Trophoblast cell (in vitro differentiated cells and primary cell): ENCODE data around the gene STPG4.

ENCODE experiments used
- DNase-seq, 2 donors: peaks; one replicate each; pipeline ENCODE4 v3.0.0-alpha.2; 2016
- H2AFZ ChIP-seq: 2 replicates; pipeline ENCODE4 v1.6.1; 2013; ENCODE audit warnings: low read length, moderate library complexity, mild to moderate bottlenecking; ENCODE audit not compliant: insufficient read depth, poor library complexity
- H2AK5ac ChIP-seq: 2 replicates; pipeline ENCODE4 v1.6.1; 2013; ENCODE audit warnings: mild to moderate bottlenecking, low read length
- H2BK120ac ChIP-seq: 2 replicates; pipeline ENCODE4 v1.6.1; 2013; ENCODE audit warnings: low read length, mild to moderate bottlenecking, moderate library complexity; ENCODE audit not compliant: insufficient read depth, poor library complexity
- H2BK12ac ChIP-seq: 2 replicates; pipeline ENCODE4 v1.6.1; 2013; ENCODE audit warnings: mild to moderate bottlenecking, low read length, moderate library complexity
- H2BK5ac ChIP-seq: 2 replicates; pipeline ENCODE4 v1.6.1; 2013; ENCODE audit warnings: low read length, low read depth, moderate library complexity, mild to moderate bottlenecking; ENCODE audit not compliant: poor library complexity
- H3K14ac ChIP-seq: 2 replicates; pipeline ENCODE4 v1.6.1; 2013; ENCODE audit warnings: mild to moderate bottlenecking, low read length
- H3K18ac ChIP-seq: 2 replicates; pipeline ENCODE4 v1.6.1; 2013; ENCODE audit warnings: mild to moderate bottlenecking, low read length
- H3K23ac ChIP-seq: 2 replicates; pipeline ENCODE4 v1.6.1; 2013; ENCODE audit warnings: low read length
- H3K27ac ChIP-seq: 2 replicates; pipeline ENCODE4 v1.5.1; 2013; ENCODE audit warnings: low read depth, mild to moderate bottlenecking, inconsistent platforms, low read length, moderate library complexity
- H3K27me3 ChIP-seq: 2 replicates; pipeline ENCODE4 v1.6.1; 2013; ENCODE audit warnings: inconsistent platforms, mild to moderate bottlenecking, low read length, moderate library complexity; ENCODE audit not compliant: insufficient read depth
- H3K36me3 ChIP-seq, 2 experiments: 1 replicate in 1 of 2; 2 replicates in 1 of 2; pipeline ENCODE4 v1.6.1; 2013; ENCODE audit warnings: low read length in 2 of 2, mild to moderate bottlenecking in 2 of 2, moderate library complexity in 1 of 2; ENCODE audit not compliant: insufficient read depth in 2 of 2, control insufficient read depth in 1 of 2
- H3K4ac ChIP-seq: 2 replicates; pipeline ENCODE4 v1.6.1; 2013; ENCODE audit warnings: low read depth, mild to moderate bottlenecking, low read length, moderate library complexity
- H3K4me1 ChIP-seq, 2 experiments: 1 replicate in 1 of 2; 2 replicates in 1 of 2; pipeline ENCODE4 v1.6.1; 2013; ENCODE audit warnings: low read length in 2 of 2, mild to moderate bottlenecking in 2 of 2, moderate library complexity in 1 of 2; ENCODE audit not compliant: insufficient read depth in 2 of 2, control insufficient read depth in 1 of 2
- H3K4me2 ChIP-seq: 2 replicates; pipeline ENCODE4 v1.6.1; 2013; ENCODE audit warnings: inconsistent platforms, mild to moderate bottlenecking, low read length, moderate library complexity
- H3K4me3 ChIP-seq: 2 replicates; pipeline ENCODE4 v1.5.1; 2013; ENCODE audit warnings: mild to moderate bottlenecking, low read depth, low read length, inconsistent platforms
- H3K79me1 ChIP-seq: one replicate; pipeline ENCODE4 v1.6.1; 2013; ENCODE audit warnings: low read length
- H3K79me2 ChIP-seq: 2 replicates; pipeline ENCODE4 v1.6.1; 2013; ENCODE audit warnings: low read length, mild to moderate bottlenecking; ENCODE audit not compliant: control insufficient read depth, insufficient read depth, poor library complexity
- H3K9ac ChIP-seq: 2 replicates; pipeline ENCODE4 v1.6.1; 2013; ENCODE audit warnings: mild to moderate bottlenecking, low read length
- H3K9me3 ChIP-seq: 2 replicates; pipeline ENCODE4 v1.6.1; 2013; ENCODE audit warnings: low read depth, mild to moderate bottlenecking, control low read depth, inconsistent platforms, low read length; ENCODE audit not compliant: insufficient read depth
- H4K12ac ChIP-seq: 2 replicates; pipeline ENCODE4 v1.6.1; 2013; ENCODE audit warnings: low read depth, mild to moderate bottlenecking, low read length, moderate library complexity
- H4K8ac ChIP-seq: 2 replicates; pipeline ENCODE4 v1.6.1; 2013; ENCODE audit warnings: low read depth, mild to moderate bottlenecking, low read length, moderate library complexity
- H4K91ac ChIP-seq: one replicate; pipeline ENCODE4 v1.6.1; 2013; ENCODE audit warnings: low read depth, mild to moderate bottlenecking, low read length, moderate library complexity
- WGBS: extraction: QIAGEN DNeasy Blood & Tissue Kit; methylation state at CpG from one replicate; pipeline ENCODE4 v1.1.7; 2013; ENCODE audit warnings: missing lambda C conversion rate; ENCODE audit not compliant: insufficient read length, insufficient coverage; ENCODE audit errors: extremely low coverage; 5-methylcytosine and 5-hydroxymethylcytosine counted together

Gene STPG4

DNA sequence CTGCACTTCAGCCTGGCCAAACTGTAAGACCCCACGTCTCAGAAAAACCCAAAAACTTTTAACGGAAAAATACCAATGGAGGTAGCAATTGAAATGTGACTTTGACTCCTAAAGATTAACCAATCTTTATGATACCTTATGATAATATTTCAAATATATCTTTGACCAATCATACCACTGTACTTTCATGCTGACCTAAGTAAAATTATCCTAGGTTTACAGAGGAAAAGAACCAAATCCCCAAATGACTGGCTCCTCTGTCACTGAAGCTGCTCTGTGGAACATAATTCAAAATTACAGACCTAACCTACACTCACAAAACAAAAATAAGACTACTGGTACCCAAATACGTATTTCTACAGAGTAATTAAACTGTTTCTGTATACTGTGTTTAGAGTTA is 7.7 kb upstream of the STPG4 start:
- Histone ChIP-seq H3K27ac (no peak overlapping the region), H3K79me1 (no peaks in the 10 kb centered on the region), H3K9me3 (no peaks in the 10 kb centered on the region), H2BK5ac (no peak overlapping the region), H4K8ac (no peak overlapping the region), H2AFZ (no peak overlapping the region), H3K36me3 (peaks cover 19 to 23% of the 10 kb centered on the region in 2 experiments), H3K4ac (no peak overlapping the region), H2BK120ac (no peak overlapping the region), H3K18ac (no peak overlapping the region), H2BK12ac (no peak overlapping the region), H3K4me1 (peaks cover 0 to 5% of the 10 kb centered on the region in 2 experiments), H4K12ac (no peak overlapping the region), H3K27me3 (no peaks in the 10 kb centered on the region), H4K91ac (no peak overlapping the region), H3K23ac (no peak overlapping the region), H3K9ac (no peak overlapping the region), H3K14ac (no peak overlapping the region), H2AK5ac (no peak overlapping the region), H3K4me3 (no peak overlapping the region), H3K79me2 (peaks cover 5% of the 10 kb centered on the region), H3K4me2 (no peak overlapping the region)
- DNase-seq = no peak
- no CpG with 5 or more reads among the region's 3 CpGs for WGBS

DNA sequence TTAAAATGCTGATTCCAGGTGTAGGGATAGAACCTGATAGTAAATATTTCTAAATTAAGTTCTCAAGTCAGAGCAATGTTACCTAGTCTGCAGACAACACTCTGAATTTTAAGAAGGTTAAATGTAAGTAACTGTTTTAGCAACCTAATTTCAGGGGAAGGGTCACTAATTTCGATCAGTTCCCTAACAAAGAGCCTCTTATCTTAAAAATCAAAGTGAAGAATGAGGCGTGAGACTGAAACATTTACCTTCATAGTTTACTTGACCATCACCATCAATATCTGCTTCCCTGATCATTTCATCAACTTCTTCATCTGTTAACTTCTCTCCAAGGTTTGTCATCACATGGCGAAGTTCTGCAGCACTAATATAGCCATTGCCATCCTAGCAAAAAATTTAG is 6.4 kb upstream of the STPG4 start:
- no CpG with 5 or more reads among the region's 3 CpGs for WGBS
- Histone ChIP-seq H3K14ac (no peak overlapping the region), H3K79me2 (peaks cover 2% of the 10 kb centered on the region), H2BK12ac (no peak overlapping the region), H3K4ac (no peak overlapping the region), H3K18ac (no peak overlapping the region), H3K4me3 (no peak overlapping the region), H2BK120ac (no peak overlapping the region), H3K4me1 (peaks cover 0 to 5% of the 10 kb centered on the region in 2 experiments), H3K9me3 (no peaks in the 10 kb centered on the region), H3K27ac (no peak overlapping the region), H3K9ac (no peak overlapping the region), H3K79me1 (no peaks in the 10 kb centered on the region), H4K12ac (no peak overlapping the region), H3K4me2 (no peak overlapping the region), H3K23ac (no peak overlapping the region), H4K8ac (no peak overlapping the region), H4K91ac (no peak overlapping the region), H3K27me3 (no peaks in the 10 kb centered on the region), H2AK5ac (no peak overlapping the region), H2AFZ (no peak overlapping the region), H3K36me3 (peaks cover 16 to 22% of the 10 kb centered on the region in 2 experiments), H2BK5ac (no peak overlapping the region)
- no peak for DNase-seq

DNA sequence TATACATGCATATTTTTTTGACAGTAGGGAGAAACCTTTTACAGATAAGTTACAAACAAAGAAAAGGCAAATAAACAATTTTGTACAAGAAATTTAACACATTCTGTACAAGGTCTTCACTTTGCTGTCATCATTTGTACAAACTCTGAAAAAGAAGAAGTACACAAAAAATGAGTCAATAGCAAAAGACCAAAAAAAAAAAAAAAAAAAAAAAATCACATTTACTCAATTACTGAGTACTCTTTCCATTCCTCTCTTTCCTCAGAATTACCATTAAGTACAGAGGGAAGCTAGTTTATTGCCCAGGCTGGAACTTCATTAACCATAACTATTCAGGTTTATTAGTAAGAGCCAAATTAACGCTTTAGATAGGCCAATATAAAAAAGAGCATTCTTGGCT is 5.6 kb upstream of the STPG4 start:
- Histone ChIP-seq H3K36me3 (peaks cover 17 to 22% of the 10 kb centered on the region in 2 experiments), H3K4me3 (no peak overlapping the region), H3K14ac (no peak overlapping the region), H3K4me1 (peaks cover 0 to 5% of the 10 kb centered on the region in 2 experiments), H2AFZ (no peak overlapping the region), H2BK120ac (no peak overlapping the region), H3K9ac (no peak overlapping the region), H3K27me3 (no peaks in the 10 kb centered on the region), H4K91ac (no peak overlapping the region), H3K79me2 (peaks cover 2% of the 10 kb centered on the region), H3K9me3 (no peaks in the 10 kb centered on the region), H3K27ac (no peak overlapping the region), H3K18ac (no peak overlapping the region), H3K4me2 (no peak overlapping the region), H2BK5ac (no peak overlapping the region), H2BK12ac (no peak overlapping the region), H3K4ac (no peak overlapping the region), H3K79me1 (no peaks in the 10 kb centered on the region), H4K12ac (no peak overlapping the region), H2AK5ac (no peak overlapping the region), H3K23ac (no peak overlapping the region), H4K8ac (no peak overlapping the region)
- DNase-seq = no peak
- no CpG with 5 or more reads among the region's 1 CpG for WGBS

DNA sequence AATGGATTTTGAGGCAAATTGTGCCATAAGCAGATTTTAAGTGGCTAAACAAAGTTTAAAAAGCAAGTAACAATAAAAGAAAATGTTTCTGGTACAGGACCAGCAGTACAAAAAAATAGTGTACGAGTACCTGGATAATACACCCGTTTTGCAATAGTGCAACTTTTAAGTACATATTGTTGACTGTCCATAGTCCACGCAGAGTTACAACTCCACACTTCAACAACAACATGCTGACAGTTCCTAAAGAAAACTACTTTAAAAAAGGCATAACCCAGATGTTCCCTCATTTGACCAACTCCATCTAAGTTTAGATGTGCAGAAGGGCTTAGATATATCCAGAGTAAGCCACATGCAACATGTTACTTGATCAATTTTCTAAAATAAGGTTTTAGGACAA is 5.1 kb upstream of the STPG4 start:
- no peak overlapping the region for H2AK5ac ChIP-seq
- DNase-seq = no peak

More for the DNA sequence above, 5.1 kb upstream of the STPG4 start:
- Histone ChIP-seq H3K79me2 (peaks cover 2% of the 10 kb centered on the region), H3K79me1 (no peaks in the 10 kb centered on the region), H2BK5ac (no peak overlapping the region), H3K27me3 (no peaks in the 10 kb centered on the region), H3K9me3 (no peaks in the 10 kb centered on the region), H3K23ac (no peak overlapping the region), H3K27ac (no peak overlapping the region), H4K12ac (no peak overlapping the region), H3K4me2 (no peak overlapping the region), H3K4me3 (no peak overlapping the region), H2BK12ac (no peak overlapping the region), H3K9ac (no peak overlapping the region), H3K18ac (no peak overlapping the region), H2BK120ac (no peak overlapping the region), H4K91ac (no peak overlapping the region), H3K4ac (no peak overlapping the region), H4K8ac (no peak overlapping the region), H3K4me1 (peaks cover 0 to 5% of the 10 kb centered on the region in 2 experiments), H3K36me3 (peaks cover 17 to 24% of the 10 kb centered on the region in 2 experiments), H3K14ac (no peak overlapping the region), H2AFZ (no peak overlapping the region)
- WGBS = no CpG with 5 or more reads among the region's 3 CpGs
